Choroid plexus epithelial cell (primary cell): Measurements from ENCODE around the gene TEKT5.
"Not testable (repeated sequence)": the region's sequence is repeated elsewhere in the genome, so short reads cannot be mapped to it uniquely, and the experiment has no call there.

ENCODE experiments used
- DNase-seq: peaks from one replicate; pipeline ENCODE4 v3.0.0-alpha.2; 2010; ENCODE audit warnings: low read depth
- H3K4me3 ChIP-seq: 2 replicates; pipeline ENCODE4 v1.5.1; 2011; ENCODE audit warnings: low read depth, mild to moderate bottlenecking, control low read depth, low read length, moderate library complexity
- TF ChIP-seq, protein P1 (sequence below): conservative IDR thresholded peaks from 2 replicates; pipeline ENCODE4 v1.5.1; 2011; ENCODE audit warnings: low read depth, mild to moderate bottlenecking, control low read depth, inconsistent platforms, low read length, moderate library complexity

Gene TEKT5

DNA sequence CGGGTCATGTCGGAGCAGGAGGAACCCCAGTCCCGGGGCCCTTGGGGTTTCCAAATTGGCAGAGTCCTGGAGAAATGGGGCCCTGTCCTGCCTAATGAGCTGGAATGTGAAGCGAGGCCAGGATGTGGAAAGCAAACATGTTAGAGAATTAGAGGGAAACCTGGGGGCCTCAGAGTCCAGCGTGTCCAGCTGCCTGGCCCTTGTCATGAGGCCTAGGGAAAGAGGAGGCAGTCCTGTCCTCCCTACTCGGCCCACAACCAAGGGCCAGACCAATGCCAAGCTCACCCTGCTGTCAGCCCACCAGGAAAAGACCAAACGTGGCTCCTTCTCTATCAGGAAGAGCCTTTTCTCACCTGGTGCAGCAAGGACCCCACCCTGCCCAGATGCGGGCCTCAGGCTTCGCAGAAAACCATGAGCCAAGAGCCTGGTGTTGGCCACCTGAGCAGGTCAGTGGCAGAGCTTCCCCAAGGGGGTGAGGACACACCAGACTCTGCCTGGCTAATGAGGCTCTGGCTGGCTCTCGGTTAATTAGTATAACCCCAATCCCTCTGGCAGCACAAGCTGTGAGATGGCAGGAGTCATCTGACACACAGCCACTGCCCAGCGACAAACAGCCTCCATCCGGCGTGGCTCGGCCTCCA is 10.1 kb downstream of the TEKT5 start:
- DNase-seq, result no peak
- no peak overlapping the region for H3K4me3 ChIP-seq
- TF ChIP-seq, protein P1, sequence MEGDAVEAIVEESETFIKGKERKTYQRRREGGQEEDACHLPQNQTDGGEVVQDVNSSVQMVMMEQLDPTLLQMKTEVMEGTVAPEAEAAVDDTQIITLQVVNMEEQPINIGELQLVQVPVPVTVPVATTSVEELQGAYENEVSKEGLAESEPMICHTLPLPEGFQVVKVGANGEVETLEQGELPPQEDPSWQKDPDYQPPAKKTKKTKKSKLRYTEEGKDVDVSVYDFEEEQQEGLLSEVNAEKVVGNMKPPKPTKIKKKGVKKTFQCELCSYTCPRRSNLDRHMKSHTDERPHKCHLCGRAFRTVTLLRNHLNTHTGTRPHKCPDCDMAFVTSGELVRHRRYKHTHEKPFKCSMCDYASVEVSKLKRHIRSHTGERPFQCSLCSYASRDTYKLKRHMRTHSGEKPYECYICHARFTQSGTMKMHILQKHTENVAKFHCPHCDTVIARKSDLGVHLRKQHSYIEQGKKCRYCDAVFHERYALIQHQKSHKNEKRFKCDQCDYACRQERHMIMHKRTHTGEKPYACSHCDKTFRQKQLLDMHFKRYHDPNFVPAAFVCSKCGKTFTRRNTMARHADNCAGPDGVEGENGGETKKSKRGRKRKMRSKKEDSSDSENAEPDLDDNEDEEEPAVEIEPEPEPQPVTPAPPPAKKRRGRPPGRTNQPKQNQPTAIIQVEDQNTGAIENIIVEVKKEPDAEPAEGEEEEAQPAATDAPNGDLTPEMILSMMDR, result no peak

DNA sequence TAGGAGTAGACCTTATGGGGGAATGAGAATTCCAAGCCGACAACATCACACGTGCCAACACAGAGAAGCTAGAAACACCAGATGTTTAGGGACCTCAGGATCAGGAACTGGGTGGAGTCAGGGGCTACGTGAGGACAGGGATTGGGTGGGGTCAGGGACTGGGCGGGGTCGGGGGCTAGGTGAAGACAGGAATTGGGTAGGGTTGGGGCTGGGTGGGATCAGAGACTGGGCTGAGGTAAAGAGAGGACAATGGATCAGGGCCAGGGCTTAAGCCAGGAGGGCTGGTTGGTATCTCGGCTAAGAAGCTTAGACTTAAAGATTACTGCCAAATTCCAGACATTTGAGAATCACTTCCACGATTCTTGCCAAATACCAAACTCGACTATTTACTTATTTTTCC is 11.6 kb downstream of the TEKT5 start:
- no peak overlapping the region for H3K4me3 ChIP-seq
- no peak for DNase-seq
- TF ChIP-seq, protein P1, result no peak

DNA sequence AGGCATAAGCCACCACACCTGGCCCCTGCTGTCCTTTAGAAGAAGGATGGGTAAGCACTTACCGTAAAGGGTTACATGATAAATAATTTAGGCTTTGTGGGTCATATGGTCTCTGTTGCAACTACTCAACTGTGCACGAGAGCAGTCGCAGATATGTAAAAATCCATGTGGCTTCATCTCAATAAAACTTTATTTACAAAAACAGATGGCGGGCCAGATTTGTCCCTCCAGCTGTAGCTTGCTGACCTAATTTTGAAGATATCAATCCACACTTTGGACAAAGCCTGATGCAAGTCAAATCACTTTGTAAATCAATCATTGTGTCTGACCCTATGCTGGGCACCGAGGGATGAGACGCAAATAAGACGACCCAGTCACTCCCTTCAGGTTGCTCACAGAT is 12.1 kb downstream of the TEKT5 start:
- no peak for DNase-seq
- TF ChIP-seq, protein P1, result no peak
- no peak overlapping the region for H3K4me3 ChIP-seq

DNA sequence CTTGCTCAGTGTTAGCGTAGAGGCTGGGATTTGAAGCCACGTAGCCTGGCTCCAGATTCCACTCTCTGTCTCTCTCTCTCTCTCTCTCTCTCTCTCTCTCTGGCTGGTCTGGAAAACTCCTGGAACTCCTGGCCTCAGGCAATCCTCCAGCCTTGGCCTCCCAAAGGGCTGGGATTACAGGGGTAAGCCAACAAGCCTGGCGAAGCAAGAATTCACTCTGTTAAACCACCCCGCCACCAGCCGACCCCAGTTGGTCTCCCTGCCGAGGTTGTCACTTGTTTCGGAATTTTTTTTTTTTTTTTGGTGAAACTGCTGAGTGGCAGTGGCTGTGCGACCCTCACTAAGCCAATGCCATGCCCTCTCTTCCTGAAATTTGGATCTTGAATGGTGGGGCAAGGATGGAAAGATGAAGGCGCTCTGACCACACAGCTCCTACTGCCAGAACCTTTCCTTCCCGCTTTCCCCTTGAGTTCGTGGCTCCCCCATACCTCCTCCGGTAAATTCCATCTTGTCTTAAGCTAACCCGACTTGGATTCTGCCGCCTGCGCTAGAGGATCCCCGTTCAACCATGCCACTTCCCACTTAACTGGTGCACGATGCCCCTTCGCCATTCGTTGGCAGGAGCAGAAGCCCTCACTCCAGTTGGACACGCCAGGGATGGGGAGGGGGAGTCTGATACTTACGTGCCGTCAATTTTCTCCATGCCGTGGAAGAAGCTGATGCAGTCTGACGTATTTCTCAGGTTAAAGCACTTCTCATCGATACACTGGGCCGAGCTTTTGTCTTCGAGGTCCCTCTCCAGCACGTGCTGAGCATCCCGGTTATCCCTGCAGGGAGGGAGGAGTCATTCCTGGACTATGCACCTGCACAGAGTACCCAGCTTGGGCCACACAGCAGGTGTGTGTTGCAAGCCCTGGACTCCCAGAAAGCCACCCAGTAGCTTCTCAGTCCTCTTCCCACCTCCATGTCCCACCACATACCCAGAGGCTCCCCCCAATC is 13.1 kb downstream of the TEKT5 start:
- TF ChIP-seq, protein P1, result no peak
- H3K4me3 ChIP-seq, result no peak overlapping the region
- DNase-seq, result no peak

DNA sequence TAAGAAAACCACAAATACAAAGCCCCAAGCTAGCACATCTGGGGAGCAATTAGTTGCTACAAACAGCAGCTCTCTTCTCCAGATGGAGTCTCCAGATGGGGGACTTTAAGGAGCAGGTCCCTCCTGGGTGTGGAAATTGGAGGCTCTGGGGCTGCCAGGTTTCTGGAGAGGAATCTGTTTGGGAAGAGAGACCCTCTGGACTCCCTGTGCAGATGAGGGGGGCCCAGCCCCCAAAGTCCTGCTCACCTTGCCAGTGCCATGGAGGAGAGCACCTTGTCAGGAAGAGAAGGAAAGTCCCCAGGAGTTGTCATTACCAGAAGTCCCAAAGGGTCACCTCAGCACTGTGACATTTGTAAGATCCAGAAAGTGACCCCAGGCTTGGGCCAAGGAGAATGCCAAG is 14.8 kb downstream of the TEKT5 start:
- no peak for DNase-seq
- TF ChIP-seq, protein P1, result no peak
- H3K4me3 ChIP-seq, result no peak overlapping the region

DNA sequence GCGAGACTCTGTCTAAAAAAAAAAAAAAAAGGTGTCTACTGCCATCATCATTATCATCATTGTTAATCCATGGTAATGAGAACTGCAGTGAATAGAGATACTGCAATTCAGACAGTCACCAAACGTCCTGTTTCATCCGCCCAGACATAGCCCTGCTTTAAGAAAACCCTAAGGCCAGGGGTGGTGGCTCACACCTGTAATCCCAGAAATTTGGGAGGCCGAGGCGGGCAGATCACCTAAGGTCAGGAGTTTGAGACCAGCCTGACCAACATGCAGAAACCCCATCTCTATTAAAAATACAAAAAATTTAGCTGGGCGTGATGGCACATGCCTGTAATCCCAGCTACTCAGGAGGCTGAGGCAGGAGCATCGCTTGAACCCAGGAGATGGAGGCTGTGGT is 15.3 kb downstream of the TEKT5 start:
- not testable (repeated sequence) for H3K4me3 ChIP-seq, DNase-seq

DNA sequence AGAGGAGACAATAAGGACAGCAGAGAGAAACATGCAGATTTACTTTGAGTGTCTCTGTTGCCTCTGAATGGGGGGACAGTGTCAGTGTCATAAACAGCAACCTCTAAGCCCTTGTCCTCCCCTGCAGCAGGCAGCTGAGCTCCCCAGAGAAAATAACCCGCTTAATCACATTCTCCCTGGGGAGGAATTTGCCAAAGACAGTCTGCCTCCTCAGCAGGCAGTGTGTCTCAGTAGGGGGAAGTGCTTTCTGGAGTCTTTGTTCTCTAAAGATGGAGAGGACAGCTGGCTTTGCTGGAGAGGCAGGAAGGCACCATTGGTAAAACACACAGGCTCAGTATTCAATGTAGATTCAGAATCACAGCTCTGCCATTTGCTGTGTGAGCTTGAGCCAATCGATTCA is 16.1 kb downstream of the TEKT5 start:
- no peak for DNase-seq
- no peak overlapping the region for H3K4me3 ChIP-seq
- TF ChIP-seq, protein P1, result no peak
